OCI-LY7 (cell line): ENCODE measurements around the gene AGPAT3. TPM values are rescaled to one million over a fixed set of nuclear protein-coding genes. Genes with fewer than 3 reads are reported as not detected.

ENCODE experiments used
- BruUV-seq: library from RNA; stranded (reverse); fragments of 400-500 nt; replicated peaks from 2 replicates; lab custom pipeline; 2021; lab: Mats Ljungman, UMichigan
- CTCF ChIA-PET: fragments of 300-600 bp; sonication (Branson Sonifier 250); formaldehyde crosslinking; loops from one replicate; lab custom pipeline; 2022; ENCODE audit warnings: antibody characterized with exemption; ENCODE audit not compliant: unreplicated experiment; lab: Charles Lee
- POLR2A ChIA-PET: fragments of 300-600 bp; sonication (Branson Sonifier 250); formaldehyde crosslinking; loops from one replicate; lab custom pipeline; 2022; ENCODE audit warnings: antibody characterized with exemption; lab: Charles Lee
- DNase-seq: peaks from one replicate; pipeline ENCODE4 v3.0.0-alpha.2; 2015; ENCODE audit warnings: low spot score
- H2AFZ ChIP-seq: fragments of 200-600 bp; sonication (generic), shearing (Covaris generic); 2 replicates; pipeline ENCODE4 v1.6.1; 2014; ENCODE audit warnings: mild to moderate bottlenecking, antibody characterized with exemption, low read length, moderate library complexity
- H3K27ac ChIP-seq: fragments of 200-600 bp; sonication (generic); 2 replicates; pipeline ENCODE4 v1.5.1; 2014; ENCODE audit warnings: mixed run types, low read depth, mild to moderate bottlenecking, moderate library complexity, low read length, inconsistent platforms; ENCODE audit not compliant: poor library complexity, severe bottlenecking
- H3K36me3 ChIP-seq: fragments of 200-600 bp; sonication (generic); 2 replicates; pipeline ENCODE4 v1.6.1; 2014; ENCODE audit warnings: mild to moderate bottlenecking, antibody characterized with exemption, low read length, moderate library complexity, mixed read lengths; ENCODE audit not compliant: insufficient read depth
- H3K4me1 ChIP-seq: fragments of 200-600 bp; sonication (generic); 2 replicates; pipeline ENCODE4 v1.5.1; 2014; ENCODE audit warnings: mild to moderate bottlenecking, low read length; ENCODE audit not compliant: insufficient read depth, poor library complexity, severe bottlenecking
- H3K4me2 ChIP-seq: fragments of 200-600 bp; sonication (generic); 2 replicates; pipeline ENCODE4 v1.6.1; 2014; ENCODE audit warnings: mild to moderate bottlenecking, low read length
- H3K4me3 ChIP-seq: fragments of 200-600 bp; sonication (generic); 2 replicates; pipeline ENCODE4 v1.5.1; 2014; ENCODE audit warnings: mild to moderate bottlenecking, low read depth, low read length; ENCODE audit not compliant: poor library complexity, severe bottlenecking
- H3K79me2 ChIP-seq: fragments of 200-600 bp; sonication (generic); 2 replicates; pipeline ENCODE4 v1.6.1; 2016; ENCODE audit warnings: low read depth, mild to moderate bottlenecking, low read length, moderate library complexity, mixed read lengths; ENCODE audit not compliant: insufficient read depth
- H3K9me2 ChIP-seq: fragments of 200-600 bp; sonication (generic); 2 replicates; pipeline ENCODE4 v1.6.1; 2016; ENCODE audit warnings: mild to moderate bottlenecking, low read length, mixed read lengths; ENCODE audit not compliant: insufficient read depth
- H3K9me3 ChIP-seq: fragments of 200-600 bp; sonication (generic); 2 replicates; pipeline ENCODE4 v1.6.1; 2014; ENCODE audit warnings: mild to moderate bottlenecking, mixed run types, low read length, mixed read lengths
- H4K20me1 ChIP-seq: fragments of 200-600 bp; sonication (generic); 2 replicates; pipeline ENCODE4 v1.6.1; 2014; ENCODE audit warnings: mild to moderate bottlenecking, antibody characterized with exemption, low read length, moderate library complexity, mixed read lengths; ENCODE audit not compliant: insufficient read depth
- EZH2phosphoT487 ChIP-seq: fragments of 200-600 bp; sonication (generic); IDR thresholded peaks from 2 replicates; pipeline ENCODE4 v1.6.1; 2018; ENCODE audit warnings: low read depth, borderline replicate concordance, mild to moderate bottlenecking, mixed run types, antibody characterized with exemption, low read length, moderate library complexity, mixed read lengths
- intact Hi-C: fragments of 100-400 bp; cut with micrococcal nuclease; formaldehyde crosslinking; loops from one replicate; pipeline ENCODE4 v1.10.0; 2022; ENCODE audit not compliant: unreplicated experiment
- total RNA-seq, 2 experiments: library from RNA; depleted of rRNA in 1 of 2; stranded (reverse); fragments of >200 nt in 1 of 2; shearing (Covaris generic) in 1 of 2; gene quantifications; 2 replicates each; pipeline ENCODE4 v1.2.3, GENCODE V29; 2014 to 2022
- TF ChIP-seq, protein P1 (sequence below): fragments of 200-600 bp; sonication (generic); conservative IDR thresholded peaks from 2 replicates; pipeline ENCODE4 v1.5.1; 2014; ENCODE audit warnings: mild to moderate bottlenecking, antibody characterized with exemption, low read length, moderate library complexity, mixed read lengths

AGPAT3 gene
- total RNA-seq, 2 experiments from 2014 or later, result 9.2 to 33.4 TPM

- no peaks in the 10 kb centered on the region for H3K79me2 ChIP-seq
- peak overlapping the region; percentile 72 for H3K4me3 ChIP-seq
- H2AFZ ChIP-seq, result peak overlapping the region; percentile 56; the same call in 1 of the 2 replicates
- no peaks in the 10 kb centered on the region for H3K36me3 ChIP-seq
- H3K9me2 ChIP-seq, result no peaks in the 10 kb centered on the region
- no peak for TF ChIP-seq EZH2phosphoT487
- TF ChIP-seq, protein P1, sequence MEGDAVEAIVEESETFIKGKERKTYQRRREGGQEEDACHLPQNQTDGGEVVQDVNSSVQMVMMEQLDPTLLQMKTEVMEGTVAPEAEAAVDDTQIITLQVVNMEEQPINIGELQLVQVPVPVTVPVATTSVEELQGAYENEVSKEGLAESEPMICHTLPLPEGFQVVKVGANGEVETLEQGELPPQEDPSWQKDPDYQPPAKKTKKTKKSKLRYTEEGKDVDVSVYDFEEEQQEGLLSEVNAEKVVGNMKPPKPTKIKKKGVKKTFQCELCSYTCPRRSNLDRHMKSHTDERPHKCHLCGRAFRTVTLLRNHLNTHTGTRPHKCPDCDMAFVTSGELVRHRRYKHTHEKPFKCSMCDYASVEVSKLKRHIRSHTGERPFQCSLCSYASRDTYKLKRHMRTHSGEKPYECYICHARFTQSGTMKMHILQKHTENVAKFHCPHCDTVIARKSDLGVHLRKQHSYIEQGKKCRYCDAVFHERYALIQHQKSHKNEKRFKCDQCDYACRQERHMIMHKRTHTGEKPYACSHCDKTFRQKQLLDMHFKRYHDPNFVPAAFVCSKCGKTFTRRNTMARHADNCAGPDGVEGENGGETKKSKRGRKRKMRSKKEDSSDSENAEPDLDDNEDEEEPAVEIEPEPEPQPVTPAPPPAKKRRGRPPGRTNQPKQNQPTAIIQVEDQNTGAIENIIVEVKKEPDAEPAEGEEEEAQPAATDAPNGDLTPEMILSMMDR, result no peak
- peaks cover 44% of the 10 kb centered on the region for H3K4me1 ChIP-seq
- ChIA-PET POLR2A (interaction anchor here (0.6 kb wide), 1 partner anchor 47 kb away, joined by 5 read pairs; no protein-coding TSS in a partner anchor), CTCF (no interaction called here)
- no peaks in the 10 kb centered on the region for H3K9me3 ChIP-seq
- H4K20me1 ChIP-seq, result no peaks in the 10 kb centered on the region
- peak overlapping the region; percentile 80 for H3K4me2 ChIP-seq
- no peak for DNase-seq
- H3K27ac ChIP-seq, result peak overlapping the region; percentile 15
- BruUV-seq, result no TSS peak
- intact Hi-C loops, result loop anchor here (5.0 kb wide), 1 partner anchor 71 kb away; no protein-coding TSS in a partner anchor
Measured at GRCh38 chr21:43866659-43867331, 1.8 kb downstream of the AGPAT3 start.

DNA sequence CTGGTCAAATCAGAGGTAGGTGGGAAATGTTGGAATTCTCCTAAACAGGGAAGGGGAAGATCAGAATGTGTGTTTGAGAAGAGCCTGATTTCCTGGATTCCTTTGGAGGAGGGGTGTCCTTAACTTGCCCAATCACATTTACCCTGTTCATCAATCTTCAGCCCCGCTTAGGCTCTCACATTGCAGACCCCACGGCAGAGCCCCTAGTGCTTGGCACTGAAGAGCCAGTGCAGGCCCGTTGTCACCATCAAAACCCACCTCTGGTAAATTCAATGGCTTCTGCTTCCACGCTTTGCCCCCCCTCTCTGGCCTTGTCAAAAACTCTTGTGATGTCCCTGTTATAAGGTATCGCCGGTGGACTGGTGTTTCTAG lies 2.3 kb downstream of the AGPAT3 start:
- DNase-seq, result no peak
- POLR2A ChIA-PET, result no interaction called here
- intact Hi-C loops, result loop anchor here (5.0 kb wide), 1 partner anchor 70 kb away; no protein-coding TSS in a partner anchor
- H3K27ac ChIP-seq, result no peak overlapping the region
- TF ChIP-seq, protein P1, result no peak
- TF ChIP-seq EZH2phosphoT487, result no peak
- H3K79me2 ChIP-seq, result no peaks in the 10 kb centered on the region
- CTCF ChIA-PET, result no interaction called here
- no peak overlapping the region for H2AFZ ChIP-seq
- H3K9me3 ChIP-seq, result no peaks in the 10 kb centered on the region
- H3K36me3 ChIP-seq, result no peaks in the 10 kb centered on the region
- BruUV-seq, result no TSS peak
- peak overlapping the region; percentile 80 for H3K4me2 ChIP-seq
- no peaks in the 10 kb centered on the region for H3K9me2 ChIP-seq
- H3K4me1 ChIP-seq, result peaks cover 39% of the 10 kb centered on the region
- no peak overlapping the region for H3K4me3 ChIP-seq
- no peaks in the 10 kb centered on the region for H4K20me1 ChIP-seq

DNA sequence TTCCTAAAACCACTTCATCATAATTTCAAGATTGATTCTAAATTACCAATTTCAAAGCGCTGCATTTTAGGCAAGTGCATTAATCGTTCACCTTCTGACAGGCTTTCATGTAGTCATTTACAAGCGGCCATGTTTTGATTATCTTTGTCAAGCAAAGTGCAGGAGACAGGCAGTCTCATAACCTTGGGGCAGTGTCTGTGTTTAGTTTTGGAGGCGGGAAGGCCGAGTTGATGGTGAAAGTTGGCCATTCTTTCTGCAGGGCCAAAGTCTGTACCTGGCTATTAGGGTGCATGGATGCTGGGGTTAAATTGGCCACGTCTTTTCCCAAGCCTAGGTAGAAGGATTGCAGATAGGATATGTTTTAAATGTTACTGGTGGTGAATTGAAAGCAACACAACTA lies 2.9 kb downstream of the AGPAT3 start:
- H3K4me3 ChIP-seq, result no peak overlapping the region
- no peaks in the 10 kb centered on the region for H3K9me2 ChIP-seq
- no peaks in the 10 kb centered on the region for H3K79me2 ChIP-seq
- H4K20me1 ChIP-seq, result no peaks in the 10 kb centered on the region
- no peak overlapping the region for H2AFZ ChIP-seq
- no peak for TF ChIP-seq EZH2phosphoT487
- TF ChIP-seq, protein P1, result no peak
- H3K36me3 ChIP-seq, result no peaks in the 10 kb centered on the region
- no peaks in the 10 kb centered on the region for H3K9me3 ChIP-seq
- H3K4me1 ChIP-seq, result peaks cover 33% of the 10 kb centered on the region
- ChIA-PET POLR2A (interaction anchor here (0.7 kb wide), 1 partner anchor 125 kb away, joined by 3 read pairs; no protein-coding TSS in a partner anchor), CTCF (no interaction called here)
- peak overlapping the region; percentile 80; the same call in 1 of the 2 replicates for H3K4me2 ChIP-seq
- no peak for DNase-seq
- H3K27ac ChIP-seq, result no peak overlapping the region
- intact Hi-C loops, result loop anchor here (5.0 kb wide), 1 partner anchor 69 kb away; no protein-coding TSS in a partner anchor
- BruUV-seq, result TSS peak; percentile 38
